HepG2 (cell line): ENCODE measurements around the gene MCM3. TPM values are rescaled to one million over a fixed set of nuclear protein-coding genes. Genes with fewer than 3 reads are reported as not detected.

Experiments used
- ATAC-seq: fragments of 200-7000 bp; cut with Tn5 transposase; 3 replicates; pipeline ENCODE4 v1.9.1; 2020; ENCODE audit warnings: mild to moderate bottlenecking, moderate library complexity
- BruUV-seq: library from RNA; stranded (reverse); fragments of 400-500 nt; replicated peaks from 2 replicates; lab custom pipeline; 2021; lab: Mats Ljungman, UMichigan
- CTCF ChIA-PET: fragments of 300-600 bp; formaldehyde crosslinking; extraction: SDS; loops from one replicate; lab custom pipeline; 2021; ENCODE audit warnings: low total read pairs, inconsistent platforms, low intra/inter-chr PET ratio; lab: Yijun Ruan, JAX
- POLR2A ChIA-PET: fragments of 350-600 bp; sonication (Branson Sonifier 250); formaldehyde crosslinking; loops from one replicate; lab custom pipeline; 2020; ENCODE audit warnings: antibody characterized with exemption, inconsistent platforms; lab: Yijun Ruan, JAX
- DNase-seq: peaks from one replicate; pipeline ENCODE4 v3.0.0-alpha.2; 2015; ENCODE audit warnings: low spot score
- FAIRE-seq: peaks from 3 replicates; lab custom pipeline; 2011; peaks lifted over from hg19 to GRCh38; lab: Jason Lieb, UNC
- H2AFZ ChIP-seq: one replicate; pipeline ENCODE4 v1.6.1; 2011; ENCODE audit warnings: low read length, inconsistent platforms
- H3K27ac ChIP-seq: fragments of 300-600 bp; 3 replicates; pipeline ENCODE4 v1.8.0; 2011; ENCODE audit warnings: mixed run types, mild to moderate bottlenecking, mixed read lengths, low read length, inconsistent platforms; ENCODE audit not compliant: insufficient read depth; ENCODE audit errors: extremely low read length
- H3K27me3 ChIP-seq, 2 experiments: fragments of 200-600 bp in 1 of 2; 2 replicates in 1 of 2; 3 replicates in 1 of 2; pipeline versions ENCODE4 v1.6.0 to v1.8.0; 2011; ENCODE audit warnings: low read length in 2 of 2, mild to moderate bottlenecking in 2 of 2, moderate library complexity in 2 of 2, inconsistent platforms in 1 of 2; ENCODE audit not compliant: insufficient read depth in 2 of 2, control insufficient read depth in 1 of 2
- H3K36me3 ChIP-seq, 2 experiments: fragments of 200-600 bp in 1 of 2; replicated peaks in 1 of 2; 2 replicates in 1 of 2; 3 replicates in 1 of 2; pipeline versions ENCODE4 v1.5.1 to v1.8.0; 2011; ENCODE audit warnings: low read length in 2 of 2, inconsistent platforms in 1 of 2; ENCODE audit not compliant: insufficient read depth in 2 of 2, control insufficient read depth in 1 of 2
- H3K4me1 ChIP-seq: 2 replicates; pipeline ENCODE4 v1.5.1; 2012; ENCODE audit warnings: low read length, inconsistent platforms; ENCODE audit not compliant: insufficient read depth
- H3K4me2 ChIP-seq: 2 replicates; pipeline ENCODE4 v1.6.0; 2011; ENCODE audit warnings: low read depth, low read length, inconsistent platforms
- H3K4me3 ChIP-seq, 3 experiments: fragments of 200-600 bp in 1 of 3; sonication (generic), shearing (Covaris generic) in 1 of 3; replicated peaks in 1 of 3; 2 replicates each; pipeline ENCODE4 v1.5.1; 2011 to 2016; ENCODE audit warnings: low read length in 3 of 3, inconsistent platforms in 2 of 3, low read depth in 2 of 3, mild to moderate bottlenecking in 2 of 3, control low read depth in 1 of 3, mixed read lengths in 1 of 3; ENCODE audit not compliant: insufficient read depth in 1 of 3
- H3K79me2 ChIP-seq: one replicate; pipeline ENCODE4 v1.6.1; 2011; ENCODE audit warnings: low read length, inconsistent platforms; ENCODE audit not compliant: insufficient read depth
- H3K9ac ChIP-seq: 2 replicates; pipeline ENCODE4 v1.6.0; 2011; ENCODE audit warnings: mild to moderate bottlenecking, low read depth, low read length, inconsistent platforms; ENCODE audit not compliant: insufficient read depth
- H3K9me3 ChIP-seq: 2 replicates; pipeline ENCODE4 v1.5.1; 2012; ENCODE audit warnings: mild to moderate bottlenecking, low read length
- H4K20me1 ChIP-seq: 2 replicates; pipeline ENCODE4 v1.6.0; 2011; ENCODE audit warnings: inconsistent platforms, mild to moderate bottlenecking, low read length, moderate library complexity; ENCODE audit not compliant: insufficient read depth
- EP300 ChIP-seq, 3 experiments: sonication (generic) in 1 of 3; formaldehyde crosslinking in 1 of 3; IDR thresholded peaks; 2 replicates each; pipeline versions ENCODE4 v1.5.1 to v1.6.1; 2011 to 2020; ENCODE audit warnings: low read depth in 2 of 3, low read length in 2 of 3, borderline replicate concordance in 1 of 3, improper control_type of control experiment in 1 of 3, mild to moderate bottlenecking in 1 of 3, missing genetic modification reagents in 1 of 3, moderate library complexity in 1 of 3
- FOXK1 ChIP-seq: sonication (generic); formaldehyde crosslinking; IDR thresholded peaks from 2 replicates; pipeline ENCODE4 v1.4.0; 2020; ENCODE audit warnings: low read depth, missing genetic modification reagents, borderline replicate concordance
- GTF2F1 ChIP-seq: fragments of 150-350 bp; IDR thresholded peaks from 2 replicates; pipeline ENCODE4 v1.6.1; 2014; ENCODE audit warnings: low read length
- HMGXB3 ChIP-seq: sonication (generic); formaldehyde crosslinking; IDR thresholded peaks from 2 replicates; pipeline ENCODE4 v1.4.0; 2020; ENCODE audit warnings: missing genetic modification reagents, borderline replicate concordance
- PITX1 ChIP-seq: sonication (generic); formaldehyde crosslinking; IDR thresholded peaks from 2 replicates; pipeline ENCODE4 v1.5.1; 2020; ENCODE audit warnings: mild to moderate bottlenecking, missing genetic modification reagents
- PPARG ChIP-seq: conservative IDR thresholded peaks from 2 replicates; pipeline ENCODE4 v1.6.1; 2016; ENCODE audit warnings: missing biosample characterization, missing genetic modification reagents
- REXO4 ChIP-seq: sonication (generic); formaldehyde crosslinking; IDR thresholded peaks from 2 replicates; pipeline ENCODE4 v1.8.0; 2022; ENCODE audit warnings: missing genetic modification reagents, mild to moderate bottlenecking, borderline replicate concordance
- SAP130 ChIP-seq: IDR thresholded peaks from 2 replicates; pipeline ENCODE4 v1.6.1; 2016; ENCODE audit warnings: low read depth
- SOX5 ChIP-seq: IDR thresholded peaks from 2 replicates; pipeline ENCODE4 v1.6.1; 2016; ENCODE audit warnings: borderline replicate concordance
- ZBTB7B ChIP-seq: sonication (generic); formaldehyde crosslinking; IDR thresholded peaks from 2 replicates; pipeline ENCODE4 v1.4.0; 2020; ENCODE audit warnings: missing genetic modification reagents
- ZFP1 ChIP-seq: IDR thresholded peaks from 2 replicates; pipeline ENCODE4 v1.6.1; 2016
- ZNF317 ChIP-seq: sonication (generic); formaldehyde crosslinking; IDR thresholded peaks from 2 replicates; pipeline ENCODE4 v1.5.0; 2020; ENCODE audit warnings: mild to moderate bottlenecking, missing genetic modification reagents
- ZNF503 ChIP-seq: sonication (generic); formaldehyde crosslinking; IDR thresholded peaks from 2 replicates; pipeline ENCODE4 v1.4.0; 2020; ENCODE audit warnings: missing genetic modification reagents
- WGBS: methylation state at CpG from one replicate; pipeline ENCODE4 v1.1.6; 2017; ENCODE audit warnings: low lambda C conversion rate; 5-methylcytosine and 5-hydroxymethylcytosine counted together
- in situ Hi-C: cut with HindIII; loops from 2 replicates; pipeline ENCODE4 v1.10.0; 2017; ENCODE audit warnings: low pct_unique_long_range_greater_than_20kb; ENCODE audit not compliant: extremely low pct_ligation_motif_present
- intact Hi-C: fragments of 100-400 bp; cut with micrococcal nuclease; formaldehyde crosslinking; loops from one replicate; pipeline ENCODE4 v1.10.0; 2022; ENCODE audit not compliant: unreplicated experiment
- polyA plus RNA-seq, 8 experiments: library from polyadenylated mRNA; depleted of rRNA in 3 of 8; stranded (reverse) in 7 of 8; unstranded in 1 of 8; fragments of >200 nt; fragmentation: Illumina TruSeq in 4 of 8; extraction: Trizol in 4 of 8; gene quantifications; 2 replicates each; pipeline versions ENCODE4 v1.2.1 to v1.2.3, GENCODE V29; 2011 to 2016; ENCODE audit warnings: low read depth in 4 of 8, missing spikeins in 1 of 8, mixed read lengths in 1 of 8; ENCODE audit not compliant: insufficient read depth in 1 of 8
- total RNA-seq, 5 experiments: library from RNA; depleted of rRNA; stranded (reverse); fragments of >200 nt; fragmentation: Illumina TruSeq; extraction: Trizol; gene quantifications; 2 replicates each; pipeline ENCODE4 v1.2.3, GENCODE V29; 2016; ENCODE audit warnings: low read depth in 1 of 5
- TF ChIP-seq, protein P1 (sequence below): sonication (generic); formaldehyde crosslinking; IDR thresholded peaks from 2 replicates; pipeline ENCODE4 v1.4.0; 2020; ENCODE audit warnings: missing genetic modification reagents

MCM3 gene
- total and polyA plus RNA-seq, 2 of the 13 experiments (the other 11 are each of a cell fraction or from before 2014, with no cell fraction given), result 164 to 288 TPM

- TF ChIP-seq REXO4 (CRISPR knock-in tag) (no peak; the same call in 1 of the 2 replicates), GTF2F1 (no peak)
Observed at GRCh38 chr6:52284460-52285176, at the start of gene MCM3 (continued).

DNA sequence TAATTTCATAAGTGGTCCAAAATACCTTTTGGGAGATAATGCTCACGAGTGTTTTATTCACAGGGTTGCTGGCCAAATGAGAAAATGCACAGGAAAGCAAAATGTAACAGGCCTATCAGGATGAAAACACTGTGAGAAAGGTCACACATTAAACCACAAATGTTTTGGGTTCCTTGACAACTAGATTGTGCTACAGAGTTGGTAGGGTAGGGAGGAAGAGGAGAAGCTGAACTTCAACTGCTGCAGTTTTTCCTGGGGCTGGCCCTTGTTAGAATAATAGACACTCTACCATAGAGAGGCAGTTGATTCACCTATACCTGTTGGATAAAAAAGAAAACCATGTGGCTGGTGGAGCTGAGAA, 49.3 kb upstream of the MCM3 start:
- Histone ChIP-seq H3K27me3 (no peaks in the 10 kb centered on the region), H3K27ac (no peak overlapping the region), H3K36me3 (no peaks in the 10 kb centered on the region), H3K9me3 (no peaks in the 10 kb centered on the region), H3K4me1 (peaks cover 65% of the 10 kb centered on the region), H3K9ac (no peak overlapping the region), H2AFZ (no peak overlapping the region), H3K4me3 (no peak overlapping the region), H3K79me2 (no peaks in the 10 kb centered on the region), H4K20me1 (no peaks in the 10 kb centered on the region), H3K4me2 (peak overlapping the region; percentile 38; the same call in 1 of the 2 replicates)
- WGBS, result 4% methylated on average over 1 of the region's 1 CpG
- POLR2A ChIA-PET, result interaction anchor here (2.1 to 2.4 kb wide), 2 partner anchors 19 to 48 kb away, joined by 7 to 12 read pairs; partner anchors contain the start of gene MCM3
- DNase-seq (no peak), ATAC-seq (peak; percentile 59), FAIRE-seq (no peak)
- intact Hi-C loops, result no loop called here
- BruUV-seq, result no TSS peak
- in situ Hi-C loops, result no loop called here
- CTCF ChIA-PET, result no interaction called here
- 0 out of 2 replicates have a peak, but pooled peaks have one; percentile 59 for TF ChIP-seq ZFP1
- peak; percentile 6; the same call in 1 of the 2 replicates for TF ChIP-seq SOX5 (CRISPR knock-in tag)
- TF ChIP-seq FOXK1, result peak; percentile 28; the same call in 1 of the 2 replicates
- TF ChIP-seq ZBTB7B, result 0 out of 2 replicates have a peak, but pooled peaks have one; percentile 32
- 0 out of 2 replicates have a peak, but pooled peaks have one; percentile 18 for TF ChIP-seq PPARG (CRISPR knock-in tag)
- TF ChIP-seq ZNF317, result 0 out of 2 replicates have a peak, but pooled peaks have one; percentile 37
- TF ChIP-seq HMGXB3 (CRISPR knock-in tag), result 0 out of 2 replicates have a peak, but pooled peaks have one; percentile 30
- TF ChIP-seq EP300 (IDR thresholded peaks at IDR 0.05; ENCODE audit: low read depth in 2 of 2, low read length in 2 of 2), result no peak
- 0 out of 2 replicates have a peak, but pooled peaks have one; percentile 25 for TF ChIP-seq EP300 (CRISPR knock-in tag; IDR thresholded peaks at IDR 0.05; ENCODE audit: borderline replicate concordance)
- 0 out of 2 replicates have a peak, but pooled peaks have one; percentile 2 for TF ChIP-seq SAP130
- TF ChIP-seq PITX1, result no peak
- TF ChIP-seq, protein P1, sequence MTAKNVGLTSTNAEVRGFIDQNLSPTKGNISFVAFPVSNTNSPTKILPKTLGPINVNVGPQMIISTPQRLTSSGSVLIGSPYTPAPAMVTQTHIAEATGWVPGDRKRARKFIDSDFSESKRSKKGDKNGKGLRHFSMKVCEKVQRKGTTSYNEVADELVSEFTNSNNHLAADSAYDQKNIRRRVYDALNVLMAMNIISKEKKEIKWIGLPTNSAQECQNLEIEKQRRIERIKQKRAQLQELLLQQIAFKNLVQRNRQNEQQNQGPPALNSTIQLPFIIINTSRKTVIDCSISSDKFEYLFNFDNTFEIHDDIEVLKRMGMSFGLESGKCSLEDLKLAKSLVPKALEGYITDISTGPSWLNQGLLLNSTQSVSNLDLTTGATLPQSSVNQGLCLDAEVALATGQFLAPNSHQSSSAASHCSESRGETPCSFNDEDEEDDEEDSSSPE (CRISPR knock-in tag), result 0 out of 2 replicates have a peak, but pooled peaks have one; percentile 9
- no peak for TF ChIP-seq ZNF503
